ENCODE results near the gene BCL2L2. TPM values are rescaled to one million over a fixed set of nuclear protein-coding genes. Genes with fewer than 3 reads are reported as not detected.

Gene BCL2L2
- total and polyA plus RNA-seq, 9 of the 15 experiments (the other 6 are each of a cell fraction or from before 2014, with no cell fraction given) = 2.6 to 32.5 (median 14.7) TPM

GRCh38 chr14:23302290-23303225 is 4.1 kb upstream of the BCL2L2 start, which contains the start of gene PPP1R3E (continued):
- no peak for TF ChIP-seq SMAD2 (IDR thresholded peaks at IDR 0.05; ENCODE audit: low read depth, low read length)
- TF ChIP-seq AFF4 (CRISPR knock-in tag; IDR thresholded peaks at IDR 0.05) = 0 out of 2 replicates have a peak, but pooled peaks have one; percentile 29
- no peak for TF ChIP-seq BMI1 (IDR thresholded peaks at IDR 0.05; ENCODE audit: low read length)
- peak; percentile 41; the same call in 1 of the 2 replicates for TF ChIP-seq ZBTB2 (IDR thresholded peaks at IDR 0.05)
- TF ChIP-seq MGA (IDR thresholded peaks at IDR 0.05) = no peak
- TF ChIP-seq NRF1 (conservative IDR thresholded peaks at IDR 0.05 in 1 of 2, IDR thresholded peaks at IDR 0.05 in 1 of 2) = peak; percentile 68 to 76
- TF ChIP-seq ZC3H4 (CRISPR knock-in tag; IDR thresholded peaks at IDR 0.05; ENCODE audit: borderline replicate concordance) = no peak; the same call in 1 of the 2 replicates
- TF ChIP-seq HNRNPLL (IDR thresholded peaks at IDR 0.05; ENCODE audit: low read depth, low read length, poor library complexity, severe bottlenecking) = peak; percentile 72
- no peak for TF ChIP-seq KLF10 (CRISPR knock-in tag; IDR thresholded peaks at IDR 0.05)

Data from K562 (cell line).